Stimulated activated CD8-positive, alpha-beta memory T cell treated with anti-CD3 and anti-CD28 coated beads, Interleukin-4, amount 100 ng/mL, for 48 hours (primary cell): Measurements from ENCODE around the gene TPRG1.

Experiments
- DNase-seq: peaks from one replicate; pipeline ENCODE4 v3.0.0-alpha.2; 2020

TPRG1 gene

GRCh38 chr3:189233225-189233858 is 61.6 kb downstream of the TPRG1 start:
- DNase-seq, result peak; percentile 43

GRCh38 chr3:189235214-189235613 is 63.4 kb downstream of the TPRG1 start:
- DNase-seq, result no peak

GRCh38 chr3:189236352-189236751 is 64.6 kb downstream of the TPRG1 start:
- DNase-seq, result no peak

- no peak for DNase-seq
Measured at GRCh38 chr3:189237526-189237925, 65.8 kb downstream of the TPRG1 start.

GRCh38 chr3:189238071-189238470 is 66.3 kb downstream of the TPRG1 start:
- no peak for DNase-seq

- DNase-seq, result no peak
Measured at GRCh38 chr3:189239616-189240015, 67.8 kb downstream of the TPRG1 start.

- no peak for DNase-seq
Measured at GRCh38 chr3:189249987-189250386, 78.2 kb downstream of the TPRG1 start.

- no peak for DNase-seq
Measured at GRCh38 chr3:189258261-189258660, 86.5 kb downstream of the TPRG1 start.

- no peak for DNase-seq
Measured at GRCh38 chr3:189260556-189261493, 89.1 kb downstream of the TPRG1 start.

GRCh38 chr3:189262746-189263145 is 91.0 kb downstream of the TPRG1 start:
- no peak for DNase-seq

- no peak for DNase-seq
Measured at GRCh38 chr3:189267981-189268613, 96.3 kb downstream of the TPRG1 start.

- no peak for DNase-seq
Measured at GRCh38 chr3:189269365-189269764, 97.6 kb downstream of the TPRG1 start.

- DNase-seq, result peak; percentile 50
Measured at GRCh38 chr3:189270248-189270832, 98.6 kb downstream of the TPRG1 start.

- no peak for DNase-seq
Measured at GRCh38 chr3:189272500-189273119, 100.8 kb downstream of the TPRG1 start.

GRCh38 chr3:189273736-189274135 is 102.0 kb downstream of the TPRG1 start:
- DNase-seq, result no peak

GRCh38 chr3:189275182-189275581 is 103.4 kb downstream of the TPRG1 start:
- DNase-seq, result no peak

- DNase-seq, result no peak
Measured at GRCh38 chr3:189275852-189276251, 104.1 kb downstream of the TPRG1 start.

- DNase-seq, result no peak
Measured at GRCh38 chr3:189276444-189277219, 104.9 kb downstream of the TPRG1 start.

GRCh38 chr3:189277711-189278110 is 105.9 kb downstream of the TPRG1 start:
- DNase-seq, result no peak

- no peak for DNase-seq
Measured at GRCh38 chr3:189278221-189278620, 106.5 kb downstream of the TPRG1 start.

- no peak for DNase-seq
Measured at GRCh38 chr3:189282189-189282588, 110.4 kb downstream of the TPRG1 start.

GRCh38 chr3:189282741-189283140 is 111.0 kb downstream of the TPRG1 start:
- no peak for DNase-seq
